HG02870 (cell line): ENCODE results near the gene CHSY1.
"Not testable (repeated sequence)": the region's sequence is repeated elsewhere in the genome, so short reads cannot be mapped to it uniquely, and the experiment has no call there.

Experiments
- ATAC-seq: cut with Tn5 transposase; IDR thresholded peaks from one replicate; pipeline ENCODE4 v1.9.1; 2021; ENCODE audit warnings: mild to moderate bottlenecking, moderate library complexity; ENCODE audit not compliant: unreplicated experiment

CHSY1 gene

GRCh38 chr15:101138086-101138660, 113.7 kb downstream of the CHSY1 start:
- ATAC-seq = no peak

DNA sequence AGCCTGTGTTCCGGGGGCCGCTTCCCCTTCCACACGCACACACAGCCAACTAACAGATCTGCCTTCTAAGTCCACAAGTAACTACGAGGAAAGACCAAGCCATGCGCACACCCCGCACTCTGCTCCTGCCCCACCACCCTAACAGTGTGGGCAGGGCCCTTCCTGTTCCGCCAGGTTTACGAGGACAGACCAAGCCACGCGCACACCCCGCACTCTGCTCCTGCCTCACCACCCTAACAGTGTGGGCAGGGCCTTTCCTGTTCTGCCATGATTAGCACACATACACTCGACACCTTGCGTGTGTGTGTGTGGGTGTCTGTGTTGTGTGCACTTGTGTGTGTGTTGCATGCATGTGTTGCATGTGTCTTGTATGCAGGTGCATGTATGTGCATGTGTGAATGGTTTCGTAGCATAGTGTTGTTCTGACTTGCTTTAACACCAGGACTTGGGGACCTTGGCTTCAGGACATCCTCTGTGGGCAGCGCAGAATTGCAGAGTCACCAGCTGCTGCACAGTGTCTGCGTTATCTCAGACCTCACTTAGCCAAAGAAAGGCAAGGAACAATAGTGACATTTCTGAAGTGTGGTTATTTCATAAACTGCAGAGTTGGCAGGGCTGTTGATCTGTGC, 114.4 kb downstream of the CHSY1 start:
- ATAC-seq = no peak

DNA sequence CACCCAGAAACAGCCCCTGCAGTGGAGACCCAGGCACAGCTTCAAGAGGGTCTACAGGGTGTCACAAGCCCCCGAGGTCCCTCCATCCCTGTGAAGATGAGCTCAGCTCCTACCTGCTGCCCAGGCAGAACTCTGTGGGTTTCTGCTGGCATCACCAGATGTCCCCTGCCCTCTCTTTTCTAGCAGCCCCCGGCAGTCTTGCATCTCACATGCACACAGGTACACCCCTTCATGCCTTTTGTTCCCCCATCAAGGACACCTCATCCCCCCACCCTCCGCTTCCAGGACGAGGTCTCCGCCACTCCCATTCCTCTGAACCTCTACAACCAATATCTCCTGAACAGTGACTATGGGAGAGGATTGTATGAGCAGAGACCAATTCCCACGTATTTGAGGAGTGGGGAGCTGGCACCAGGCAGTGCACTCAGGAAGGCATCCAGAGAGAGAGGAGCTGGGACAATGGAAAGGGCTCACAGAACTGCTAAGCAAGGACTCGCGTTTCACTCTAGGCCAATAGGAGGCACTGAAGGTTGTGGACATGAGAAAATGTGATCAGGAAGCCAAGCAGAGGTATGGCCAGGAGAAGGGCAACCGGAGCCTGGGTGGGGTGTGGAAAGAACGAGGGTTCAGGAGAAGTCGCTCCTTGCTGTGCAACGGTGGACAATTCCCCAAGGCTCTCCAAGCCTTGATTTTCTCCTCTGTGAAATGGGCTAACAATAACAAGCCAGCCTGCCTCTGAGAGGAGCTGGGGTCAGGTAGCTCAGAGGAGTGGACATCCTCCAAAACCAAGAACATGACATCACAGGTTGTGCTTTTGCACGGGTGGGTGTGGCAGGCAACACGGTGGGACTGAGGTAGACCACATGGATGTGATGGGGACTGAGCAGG, 115.2 kb downstream of the CHSY1 start:
- ATAC-seq = no peak

- peak; percentile 65 for ATAC-seq
Measured at GRCh38 chr15:101135532-101136166, 116.2 kb downstream of the CHSY1 start.

DNA sequence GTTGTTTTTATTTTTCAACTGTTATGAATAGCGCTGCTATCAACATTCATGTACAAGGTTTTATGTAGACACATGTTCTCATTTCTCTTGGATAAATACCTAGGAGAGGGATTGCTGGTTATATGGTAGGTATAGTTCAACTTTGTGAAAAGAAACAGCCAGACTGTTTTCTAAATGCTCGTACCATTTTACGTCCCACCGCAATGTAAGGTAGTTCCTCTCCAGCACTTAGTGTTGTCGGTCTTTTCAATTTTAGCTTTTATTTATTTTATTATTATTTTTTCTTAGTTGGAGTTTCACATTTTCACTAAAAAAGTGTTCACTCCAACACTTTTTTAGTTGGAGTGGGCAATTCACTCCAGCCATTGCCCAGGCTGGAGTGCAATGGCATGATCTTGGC, 117.1 kb downstream of the CHSY1 start:
- ATAC-seq = no peak

DNA sequence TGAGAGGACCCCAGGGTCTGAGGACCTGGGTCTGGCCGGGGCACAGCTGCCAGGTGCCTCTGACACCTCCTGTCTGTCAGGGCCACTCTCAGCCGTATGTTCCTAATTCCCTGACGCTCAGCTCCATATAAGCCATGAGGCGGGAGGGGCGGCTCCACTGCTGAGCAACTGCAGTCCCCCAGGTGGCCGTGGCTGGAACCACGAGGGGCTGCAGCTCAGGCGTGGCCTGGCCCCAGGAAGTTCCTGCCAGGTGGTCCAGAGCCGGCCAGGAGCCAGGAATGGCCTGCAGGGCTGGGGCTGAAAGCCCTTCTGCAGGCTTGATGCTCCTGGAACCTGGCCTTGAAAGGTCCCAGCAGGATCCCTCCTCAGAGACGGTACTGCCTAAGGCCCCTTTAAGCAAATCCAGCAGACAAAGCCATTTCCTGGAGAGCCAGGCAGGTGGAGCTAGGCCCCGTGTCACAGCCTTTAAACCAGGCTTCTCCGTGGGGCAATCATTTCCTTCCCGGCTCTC, 118.0 kb downstream of the CHSY1 start:
- no peak for ATAC-seq

- ATAC-seq = no peak
Measured at GRCh38 chr15:101133181-101133460, 118.7 kb downstream of the CHSY1 start.

- ATAC-seq = no peak
Measured at GRCh38 chr15:101132390-101133180, 119.3 kb downstream of the CHSY1 start.

DNA sequence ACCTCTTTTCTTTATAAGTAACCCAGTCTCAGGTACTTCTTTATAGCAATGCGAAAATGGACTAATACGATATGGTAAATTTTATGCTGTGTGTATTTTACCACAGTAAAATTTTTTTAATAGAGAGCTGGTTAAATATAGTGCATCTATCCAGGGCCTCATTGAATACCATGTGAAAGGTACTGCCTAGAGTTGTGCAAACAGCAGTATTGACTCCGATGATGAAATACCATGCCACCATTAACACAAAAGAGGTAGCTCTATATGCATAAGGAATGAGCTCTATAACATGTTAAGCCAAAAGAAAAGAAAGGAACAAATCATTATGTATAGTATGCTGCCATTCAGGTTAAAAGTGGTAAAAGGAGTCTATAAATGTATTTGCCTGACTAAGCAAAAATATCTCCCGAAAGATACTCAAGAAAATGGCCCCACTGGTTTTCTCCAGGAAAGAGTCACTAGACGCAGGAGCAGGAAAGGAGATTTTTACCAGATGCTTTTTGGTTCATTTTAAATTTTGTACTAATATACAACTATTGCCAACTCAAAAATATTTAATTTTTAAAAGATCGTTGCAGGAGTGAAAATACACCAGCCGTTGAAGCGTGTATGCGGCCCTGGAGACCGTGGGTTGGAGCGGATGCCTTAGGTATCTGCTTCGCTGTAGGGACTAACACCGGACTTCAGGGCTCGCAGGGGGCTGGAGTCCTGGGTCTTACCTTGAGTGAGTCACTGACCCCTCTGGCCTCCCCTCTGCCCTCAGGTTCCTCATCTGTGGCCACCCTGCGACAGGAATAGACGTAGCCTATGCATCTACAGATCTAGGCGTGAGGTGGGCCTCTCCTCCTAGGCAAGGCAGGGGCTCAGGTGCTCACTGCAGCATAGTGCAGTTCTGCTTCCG, 120.1 kb downstream of the CHSY1 start:
- ATAC-seq = no peak

- ATAC-seq = no peak
Measured at GRCh38 chr15:101129851-101130380, 121.9 kb downstream of the CHSY1 start.

- no peak for ATAC-seq
Measured at GRCh38 chr15:101128221-101129015, 123.4 kb downstream of the CHSY1 start.

- peak; percentile 62 for ATAC-seq
Measured at GRCh38 chr15:101127506-101128076, 124.3 kb downstream of the CHSY1 start.

DNA sequence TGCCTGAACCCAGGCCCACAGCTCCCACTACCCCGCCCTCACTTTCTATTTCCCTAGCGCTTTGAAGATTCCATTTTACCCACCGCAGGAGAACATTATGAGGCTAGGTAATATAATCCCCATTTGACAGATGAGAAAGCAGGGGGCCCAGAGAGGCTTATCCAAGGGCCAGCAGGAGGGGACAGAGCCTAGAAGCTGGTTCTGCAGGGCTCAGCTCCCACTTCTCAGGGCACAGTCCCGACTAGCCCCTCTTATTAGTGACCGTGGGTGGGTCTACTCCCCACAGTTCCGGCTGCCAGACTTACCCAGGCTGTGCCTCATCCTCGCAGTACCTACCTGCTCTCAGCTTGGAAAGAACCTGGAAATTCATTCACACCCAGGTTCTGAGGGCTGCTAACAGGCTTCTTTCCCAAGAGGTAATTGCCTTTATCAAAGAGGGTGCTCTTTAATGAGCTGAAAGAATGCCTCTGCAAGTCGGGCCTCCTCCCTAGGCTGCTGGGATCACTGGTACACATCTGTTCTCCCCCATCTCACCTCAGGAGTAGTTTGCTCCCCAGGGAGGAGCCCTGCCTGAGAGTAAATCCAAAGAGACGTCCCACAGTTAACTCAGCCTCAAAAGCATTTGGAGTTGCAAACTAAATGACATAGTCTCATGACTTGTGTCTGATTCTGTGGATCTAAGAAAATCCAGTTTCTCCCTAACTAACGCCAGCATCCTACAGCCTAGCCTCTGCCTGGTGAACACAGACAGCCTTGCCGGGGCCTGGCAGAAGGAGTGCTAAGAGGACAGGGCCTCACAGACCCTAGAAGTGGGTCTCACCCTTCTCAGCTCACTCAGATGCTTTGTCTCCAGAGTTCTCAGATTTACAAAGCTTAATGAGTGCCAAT, 125.0 kb downstream of the CHSY1 start:
- peak; percentile 38 for ATAC-seq

DNA sequence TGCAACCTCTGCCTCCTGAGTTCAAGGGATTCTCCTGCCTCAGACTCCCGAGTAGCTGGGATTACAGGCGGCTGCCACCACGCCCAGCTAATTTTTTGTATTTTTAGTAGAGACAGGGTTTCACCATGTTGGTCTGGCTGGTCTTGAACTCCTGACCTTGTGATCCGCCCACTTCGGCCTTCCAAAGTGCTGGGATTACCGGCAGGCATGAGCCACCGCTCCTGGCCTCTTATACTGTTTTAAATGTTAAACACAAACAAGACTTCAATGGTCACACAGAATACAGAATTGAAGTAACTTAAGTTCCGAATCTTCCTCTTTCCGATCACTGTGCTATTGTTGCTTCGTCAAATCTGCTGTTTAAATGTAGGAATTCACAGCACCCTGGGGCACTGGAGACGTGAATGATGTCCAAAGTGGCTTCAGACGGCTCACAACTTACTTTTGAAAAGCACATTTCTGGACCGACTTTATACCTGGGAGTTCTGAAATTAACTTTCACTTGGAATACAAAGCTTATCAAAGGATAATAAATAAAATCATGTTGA, 125.9 kb downstream of the CHSY1 start:
- not testable (repeated sequence) for ATAC-seq
